ENCODE data around the gene POU2F1. TPM values are rescaled to one million over a fixed set of nuclear protein-coding genes. Genes with fewer than 3 reads are reported as not detected.

Gene POU2F1
- total RNA-seq, 2 experiments from 2014 or later = 17.4 to 20.4 TPM

DNA sequence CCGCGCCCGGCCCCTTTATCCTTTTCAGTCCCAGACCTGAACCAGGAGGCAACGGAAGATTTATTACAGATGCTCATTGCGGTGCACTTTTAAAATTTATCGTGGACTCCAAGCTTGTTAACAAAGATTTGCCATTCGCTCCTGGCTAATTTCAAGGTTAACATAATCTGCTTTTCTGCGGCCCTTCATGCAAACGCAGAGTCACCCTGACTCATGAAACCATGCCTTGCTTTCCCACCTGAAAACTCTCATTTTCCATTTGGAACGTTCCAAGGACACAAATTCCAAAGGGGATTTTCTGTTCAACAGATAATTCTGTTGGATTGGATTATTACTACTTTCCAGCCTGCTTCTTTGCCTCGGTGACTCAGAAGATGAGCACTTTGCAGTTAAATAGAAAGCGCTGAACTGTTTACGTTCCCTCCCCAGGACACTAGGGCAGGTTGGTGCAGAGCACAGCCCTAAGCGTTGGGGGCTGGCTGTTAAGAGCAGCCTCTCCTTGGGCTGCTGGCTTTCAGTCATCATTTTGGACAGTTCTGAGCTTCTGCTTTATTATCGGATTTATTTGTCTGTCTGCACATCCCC is 246.5 kb downstream of the POU2F1 start:
- peaks cover 41% of the 10 kb centered on the region for H3K36me3 Mint-ChIP-seq (ENCODE audit: low read depth)
- no peaks in the 10 kb centered on the region for H3K9me3 Mint-ChIP-seq
- H3K27me3 Mint-ChIP-seq = no peaks in the 10 kb centered on the region
- CTCF ChIA-PET = interaction anchor here (0.9 to 1.8 kb wide), 7 partner anchors 9 to 51 kb away, joined by 3 to 6 read pairs (median 3); partner anchors contain the start of gene CD247
- no peak overlapping the region for H3K27ac Mint-ChIP-seq
- no peak overlapping the region for H3K4me3 Mint-ChIP-seq
- peaks cover 44% of the 10 kb centered on the region for H3K4me1 Mint-ChIP-seq
- POLR2A ChIA-PET = interaction anchor here (1.2 to 3.7 kb wide), 5 partner anchors 12 to 48 kb away, joined by 3 to 26 read pairs (median 7); no protein-coding TSS in a partner anchor
- no peak for DNase-seq

DNA sequence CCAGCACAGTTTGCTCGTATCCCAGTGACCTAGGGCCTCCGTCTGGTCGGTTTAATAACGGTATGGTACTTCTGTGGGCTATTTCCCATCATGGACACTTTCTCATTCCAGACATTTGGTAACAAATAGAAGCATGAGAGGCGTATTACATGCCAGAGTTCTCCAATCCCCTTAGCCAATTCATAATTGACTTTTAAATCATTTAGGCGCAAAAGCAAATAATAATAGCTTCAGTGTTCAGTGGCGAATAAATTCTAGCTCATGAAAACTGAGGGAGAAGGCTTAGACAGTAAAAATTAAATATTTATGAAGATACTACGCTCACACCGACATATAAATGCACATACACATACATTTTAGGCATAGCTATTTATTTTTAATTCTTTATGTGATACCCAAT is 247.1 kb downstream of the POU2F1 start:
- Mint-ChIP-seq H3K4me3 (no peak overlapping the region), H3K36me3 (ENCODE audit: low read depth) (peaks cover 43% of the 10 kb centered on the region), H3K9me3 (no peaks in the 10 kb centered on the region), H3K4me1 (peaks cover 46% of the 10 kb centered on the region), H3K27ac (no peak overlapping the region), H3K27me3 (no peaks in the 10 kb centered on the region)
- DNase-seq = no peak
- POLR2A ChIA-PET = interaction anchor here (1.2 to 2.7 kb wide), 3 partner anchors 12 to 47 kb away, joined by 4 to 9 read pairs (median 7); no protein-coding TSS in a partner anchor
- CTCF ChIA-PET = interaction anchor here (0.8 to 1.8 kb wide), 4 partner anchors 13 to 248 kb away, joined by 3 to 6 read pairs (median 4); partner anchors contain the start of gene CD247

DNA sequence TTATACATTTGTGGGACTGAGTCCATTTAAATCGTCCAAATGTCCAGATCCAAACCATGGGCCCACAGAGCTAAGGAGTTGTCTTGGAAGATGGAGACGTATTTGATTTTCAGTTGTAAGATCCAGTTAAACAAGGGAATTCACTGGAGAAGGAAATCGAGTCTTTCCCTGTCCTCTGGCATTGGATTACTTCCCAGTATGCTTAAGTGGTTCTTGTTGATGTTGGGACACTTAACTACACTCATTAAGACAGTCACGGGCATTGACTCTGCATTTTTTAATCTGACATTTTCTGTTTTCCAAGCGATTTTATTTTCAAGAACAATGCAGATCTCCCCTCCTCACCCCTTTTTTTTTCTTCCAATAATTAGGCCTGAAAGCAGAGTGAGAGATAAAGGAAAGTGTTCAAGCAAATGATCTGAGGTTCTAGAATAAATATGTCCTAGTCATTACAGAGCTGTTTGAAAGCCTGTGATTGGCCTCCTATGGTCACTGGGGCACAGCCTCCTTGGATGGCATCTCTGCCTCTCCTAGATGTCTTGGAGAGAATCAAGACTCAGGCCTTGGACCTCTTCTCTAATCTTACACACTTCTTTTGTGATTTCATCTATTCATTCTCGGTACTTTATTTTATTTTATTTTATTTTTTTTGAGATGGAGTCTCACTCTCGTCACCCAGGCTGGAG is 248.7 kb downstream of the POU2F1 start:
- H3K27me3 Mint-ChIP-seq = no peaks in the 10 kb centered on the region
- DNase-seq = no peak
- H3K36me3 Mint-ChIP-seq (ENCODE audit: low read depth) = peaks cover 37% of the 10 kb centered on the region
- ChIA-PET CTCF (interaction anchor here (0.8 kb wide), 1 partner anchor 95 kb away, joined by 3 read pairs; no protein-coding TSS in a partner anchor), POLR2A (interaction anchor here (1.4 to 1.9 kb wide), 2 partner anchors 15 to 22 kb away, joined by 3 to 7 read pairs; no protein-coding TSS in a partner anchor)
- no peak overlapping the region for H3K27ac Mint-ChIP-seq
- H3K9me3 Mint-ChIP-seq = no peaks in the 10 kb centered on the region
- peaks cover 58% of the 10 kb centered on the region for H3K4me1 Mint-ChIP-seq
- H3K4me3 Mint-ChIP-seq = no peak overlapping the region

DNA sequence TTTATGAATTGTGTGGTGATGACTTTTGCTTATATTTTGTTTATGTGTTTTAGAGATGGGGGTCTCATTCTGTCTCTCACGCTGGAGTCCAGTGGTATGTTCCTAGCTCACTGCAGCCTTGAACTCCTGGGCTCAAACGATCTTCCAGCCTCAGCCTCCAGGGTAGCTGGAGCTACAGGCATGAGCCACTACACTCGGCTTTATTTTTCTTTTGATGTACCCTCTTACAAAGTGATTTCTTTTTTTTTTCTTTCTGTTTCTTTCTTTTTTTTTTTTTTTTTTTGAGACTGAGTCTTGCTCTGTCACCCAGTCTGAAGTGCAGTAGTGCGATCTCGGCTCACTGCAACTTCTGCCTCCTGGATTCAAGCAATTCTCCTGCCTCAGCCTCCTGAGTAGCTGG is 250.9 kb downstream of the POU2F1 start:
- H3K9me3 Mint-ChIP-seq = no peaks in the 10 kb centered on the region
- DNase-seq = no peak
- H3K4me3 Mint-ChIP-seq = no peak overlapping the region
- no peaks in the 10 kb centered on the region for H3K27me3 Mint-ChIP-seq
- no peak overlapping the region for H3K27ac Mint-ChIP-seq
- H3K36me3 Mint-ChIP-seq (ENCODE audit: low read depth) = peaks cover 34% of the 10 kb centered on the region
- CTCF ChIA-PET = interaction anchor here (0.7 to 1.3 kb wide), 3 partner anchors 9 to 770 kb away, joined by 3 read pairs; no protein-coding TSS in a partner anchor
- H3K4me1 Mint-ChIP-seq = peaks cover 58% of the 10 kb centered on the region
- POLR2A ChIA-PET = interaction anchor here (1.4 to 2.7 kb wide), 3 partner anchors 9 to 16 kb away, joined by 4 to 15 read pairs (median 6); no protein-coding TSS in a partner anchor

DNA sequence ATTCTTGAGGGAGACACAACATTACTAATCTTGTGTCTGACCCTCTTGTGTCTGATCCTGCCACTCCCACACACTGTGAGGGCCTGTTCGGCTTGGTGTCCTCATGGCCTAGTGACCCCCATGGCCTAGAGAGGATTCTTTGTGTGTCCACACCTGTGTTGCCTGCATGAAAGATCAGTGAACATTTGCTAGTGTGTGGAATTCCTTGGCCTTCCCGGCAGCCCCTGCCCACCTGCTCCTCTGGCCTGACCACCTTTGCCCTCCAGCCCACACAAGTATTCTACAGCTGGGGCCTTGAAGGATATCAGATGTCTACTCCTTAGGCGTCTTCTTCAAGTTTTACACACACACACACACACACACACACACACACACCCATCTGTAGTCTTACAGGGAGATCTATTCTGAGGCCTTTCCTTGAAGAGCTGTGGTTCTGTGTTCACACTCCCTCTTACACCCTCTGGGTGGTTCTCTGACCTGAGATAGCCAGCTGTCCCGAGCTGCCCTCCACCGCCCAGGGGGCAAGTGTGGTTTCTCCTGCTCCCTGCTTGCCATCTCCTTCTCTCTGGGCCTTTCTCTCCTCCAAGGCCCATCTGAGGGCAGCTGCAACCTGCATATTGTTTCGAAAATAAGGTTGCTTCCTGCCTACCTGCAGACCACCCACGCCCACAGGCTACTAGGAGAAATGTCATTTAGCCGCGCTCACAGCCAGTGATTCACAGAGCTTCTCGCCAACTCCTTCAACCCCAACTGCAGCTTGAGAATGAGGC is 252.3 kb downstream of the POU2F1 start:
- ChIA-PET CTCF (interaction anchor here (1.4 to 1.7 kb wide), 3 partner anchors 10 to 67 kb away, joined by 4 to 5 read pairs (median 4); no protein-coding TSS in a partner anchor), POLR2A (interaction anchor here (1.0 to 2.7 kb wide), 9 partner anchors 9 to 43 kb away, joined by 3 to 15 read pairs (median 5); no protein-coding TSS in a partner anchor)
- Mint-ChIP-seq H3K27me3 (no peaks in the 10 kb centered on the region), H3K36me3 (ENCODE audit: low read depth) (peaks cover 44% of the 10 kb centered on the region), H3K27ac (peak overlapping the region; percentile 65), H3K4me1 (peaks cover 64% of the 10 kb centered on the region), H3K9me3 (no peaks in the 10 kb centered on the region), H3K4me3 (no peak overlapping the region)
- DNase-seq = no peak

DNA sequence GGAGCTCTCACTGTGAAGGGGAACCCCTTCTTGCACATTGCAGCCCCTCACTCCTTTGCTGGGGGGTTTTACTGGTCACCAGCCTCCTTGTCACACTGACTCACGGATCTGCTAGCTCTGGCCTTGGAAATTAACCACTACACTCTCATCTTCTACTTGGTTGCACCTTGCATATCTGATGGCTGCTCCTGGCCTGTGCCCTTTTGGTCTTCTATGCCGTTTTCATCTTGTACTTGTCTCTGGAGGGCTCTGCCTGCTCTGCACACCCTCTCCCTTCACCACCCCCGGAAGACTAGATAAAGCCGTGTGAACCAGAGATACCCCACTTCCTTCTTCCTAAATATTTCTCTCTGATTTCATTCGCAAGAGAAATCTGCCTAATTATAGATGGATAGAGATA is 253.1 kb downstream of the POU2F1 start:
- H3K27ac Mint-ChIP-seq = peak overlapping the region; percentile 48
- H3K9me3 Mint-ChIP-seq = no peaks in the 10 kb centered on the region
- no peaks in the 10 kb centered on the region for H3K27me3 Mint-ChIP-seq
- no peak overlapping the region for H3K4me3 Mint-ChIP-seq
- ChIA-PET CTCF (interaction anchor here (1.4 to 1.7 kb wide), 3 partner anchors 10 to 67 kb away, joined by 4 to 5 read pairs (median 4); no protein-coding TSS in a partner anchor), POLR2A (interaction anchor here (0.8 to 2.7 kb wide), 7 partner anchors 9 to 27 kb away, joined by 3 to 15 read pairs (median 4); no protein-coding TSS in a partner anchor)
- peaks cover 65% of the 10 kb centered on the region for H3K4me1 Mint-ChIP-seq
- peaks cover 51% of the 10 kb centered on the region for H3K36me3 Mint-ChIP-seq (ENCODE audit: low read depth)
- DNase-seq = no peak

DNA sequence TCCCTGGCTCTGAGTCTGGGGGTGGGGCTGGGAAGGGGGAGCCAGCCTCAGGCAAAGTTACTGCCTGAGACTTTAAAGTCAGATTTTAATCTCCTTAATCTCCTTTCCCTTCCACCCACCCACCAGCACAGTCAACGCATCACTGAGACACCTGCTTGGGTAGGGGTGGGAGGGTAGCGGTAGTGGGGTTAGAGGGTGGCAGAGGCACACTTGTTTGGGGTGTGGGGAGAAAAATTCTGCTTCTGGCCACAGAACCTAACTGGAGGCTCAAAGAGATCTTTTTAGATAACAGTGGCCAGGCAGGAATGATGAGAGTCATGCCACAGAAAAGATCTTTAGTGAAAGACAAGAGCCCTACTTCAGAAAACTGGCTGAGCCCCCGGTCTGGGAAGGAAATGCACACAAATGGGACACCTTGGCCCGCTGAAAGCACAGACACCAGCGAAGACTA is 253.5 kb downstream of the POU2F1 start:
- no peak overlapping the region for H3K4me3 Mint-ChIP-seq
- H3K27me3 Mint-ChIP-seq = no peaks in the 10 kb centered on the region
- H3K9me3 Mint-ChIP-seq = no peaks in the 10 kb centered on the region
- no peak for DNase-seq
- peak overlapping the region; percentile 48 for H3K27ac Mint-ChIP-seq
- H3K36me3 Mint-ChIP-seq (ENCODE audit: low read depth) = peaks cover 52% of the 10 kb centered on the region
- CTCF ChIA-PET = interaction anchor here (1.4 to 1.7 kb wide), 3 partner anchors 9 to 66 kb away, joined by 4 to 5 read pairs (median 4); no protein-coding TSS in a partner anchor
- peaks cover 65% of the 10 kb centered on the region for H3K4me1 Mint-ChIP-seq
- POLR2A ChIA-PET = interaction anchor here (0.8 to 2.7 kb wide), 4 partner anchors 19 to 44 kb away, joined by 3 to 15 read pairs (median 4); partner anchors contain the start of gene CD247

DNA sequence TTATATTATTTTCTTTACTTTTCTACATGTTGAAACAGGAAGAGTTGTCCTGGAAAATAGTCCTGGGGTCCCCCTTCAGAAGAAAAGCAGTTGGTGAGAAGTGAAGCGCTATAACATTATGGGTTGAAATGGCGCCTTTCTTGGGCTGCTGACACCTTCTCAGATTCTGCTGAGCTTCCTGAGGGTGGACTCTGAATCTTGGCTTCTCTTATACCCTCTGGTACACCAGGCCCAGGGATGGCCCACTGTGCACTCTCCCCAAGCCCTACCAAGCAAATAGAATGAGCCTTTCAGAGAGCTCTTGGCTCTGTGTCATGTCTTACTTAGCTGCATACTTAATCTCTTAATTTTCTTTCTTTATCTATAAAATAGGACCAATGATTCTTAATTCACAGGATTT is 255.4 kb downstream of the POU2F1 start:
- Mint-ChIP-seq H3K27ac (no peak overlapping the region), H3K36me3 (ENCODE audit: low read depth) (peaks cover 61% of the 10 kb centered on the region), H3K9me3 (no peaks in the 10 kb centered on the region), H3K27me3 (no peaks in the 10 kb centered on the region), H3K4me3 (no peak overlapping the region), H3K4me1 (peaks cover 74% of the 10 kb centered on the region)
- POLR2A ChIA-PET = interaction anchor here (1.0 to 2.4 kb wide), 5 partner anchors 9 to 39 kb away, joined by 3 to 11 read pairs (median 6); no protein-coding TSS in a partner anchor
- DNase-seq = no peak
- CTCF ChIA-PET = interaction anchor here (0.6 to 1.7 kb wide), 4 partner anchors 9 to 623 kb away, joined by 3 to 4 read pairs (median 3); no protein-coding TSS in a partner anchor

Other genes starting within 250 kb of the POU2F1 start
- 1 to 10 TPM; 9.3 to 9.8 TPM for gene ILDR2, start 245.3 kb upstream of the POU2F1 start, total RNA-seq
- under 1 TPM; 0.40 to 0.45 TPM for gene MAEL, start 231.6 kb upstream of the POU2F1 start, total RNA-seq
- gene GPA33, start 130.5 kb upstream of the POU2F1 start, total RNA-seq = under 1 TPM; 0.65 to 0.71 TPM
- not detected for gene STYXL2, start 126.8 kb upstream of the POU2F1 start, total RNA-seq

Measured in activated CD4-positive, alpha-beta memory T cell treated with anti-CD3 and anti-CD28 coated beads, Interleukin-2, amount 10 ng/mL, durations not matched to agents 7 days and 5 days (primary cell).